ENCODE data around the gene HSF5. TPM values are rescaled to one million over a fixed set of nuclear protein-coding genes. Genes with fewer than 3 reads are reported as not detected.

The HSF5 gene
- total RNA-seq, 2 donors from 2014 or later: 0.09 to 0.22 TPM

GRCh38 chr17:58410714-58411407 is 77.3 kb downstream of the HSF5 start:
- H3K9me3 Mint-ChIP-seq: no peaks in the 10 kb centered on the region
- Histone ChIP-seq H3K27ac (ENCODE audit: low read depth, low read length) (no peak overlapping the region), H3K9me3 (ENCODE audit: control insufficient read depth, low read length) (no peaks in the 10 kb centered on the region), H3K27me3 (ENCODE audit: control insufficient read depth, insufficient read depth, low read length, poor library complexity, severe bottlenecking) (no peaks in the 10 kb centered on the region), H3K9ac (ENCODE audit: extremely low read depth, low read length, poor library complexity, severe bottlenecking) (no peak overlapping the region), H3K4me1 (ENCODE audit: control insufficient read depth, insufficient read depth, low read length) (peaks cover 3% of the 10 kb centered on the region), H3K36me3 (ENCODE audit: control insufficient read depth, insufficient read depth, low read length) (no peaks in the 10 kb centered on the region), H3K4me3 (ENCODE audit: low read length) (no peak overlapping the region)
- no peak for TF ChIP-seq CTCF (conservative IDR thresholded peaks at IDR 0.05)
- no peak for DNase-seq
- H3K27ac Mint-ChIP-seq: no peak overlapping the region
- H3K36me3 Mint-ChIP-seq (ENCODE audit: low read depth): no peaks in the 10 kb centered on the region
- no peaks in the 10 kb centered on the region for H3K27me3 Mint-ChIP-seq (ENCODE audit: insufficient read depth)
- H3K4me3 Mint-ChIP-seq: no peak overlapping the region
- H3K4me1 Mint-ChIP-seq: peaks cover 19% of the 10 kb centered on the region

- peaks cover 3% of the 10 kb centered on the region for H3K4me1 ChIP-seq (ENCODE audit: control insufficient read depth, insufficient read depth, low read length)
- no peak overlapping the region for H3K4me3 ChIP-seq (ENCODE audit: low read length)
- H3K9me3 ChIP-seq (ENCODE audit: control insufficient read depth, low read length): no peaks in the 10 kb centered on the region
- no peaks in the 10 kb centered on the region for H3K27me3 Mint-ChIP-seq (ENCODE audit: insufficient read depth)
- H3K27ac ChIP-seq (ENCODE audit: low read depth, low read length): no peak overlapping the region
- H3K4me1 Mint-ChIP-seq: peaks cover 18% of the 10 kb centered on the region
- H3K9me3 Mint-ChIP-seq: no peaks in the 10 kb centered on the region
- no peak overlapping the region for H3K4me3 Mint-ChIP-seq
- no peak overlapping the region for H3K27ac Mint-ChIP-seq
- no peaks in the 10 kb centered on the region for H3K36me3 ChIP-seq (ENCODE audit: control insufficient read depth, insufficient read depth, low read length)
- no peak overlapping the region for H3K9ac ChIP-seq (ENCODE audit: extremely low read depth, low read length, poor library complexity, severe bottlenecking)
- WGBS, 2 experiments (ENCODE audit: insufficient coverage in 1 of 2, insufficient read length in 1 of 2): 83 to 92% methylated on average over 3 to 5 of the region's 5 CpGs
- no peaks in the 10 kb centered on the region for H3K27me3 ChIP-seq (ENCODE audit: control insufficient read depth, insufficient read depth, low read length, poor library complexity, severe bottlenecking)
- no peaks in the 10 kb centered on the region for H3K36me3 Mint-ChIP-seq (ENCODE audit: low read depth)
- DNase-seq: no peak
- TF ChIP-seq CTCF (conservative IDR thresholded peaks at IDR 0.05): no peak
Observed at GRCh38 chr17:58409432-58409831, 78.8 kb downstream of the HSF5 start.

- no peaks in the 10 kb centered on the region for H3K36me3 ChIP-seq (ENCODE audit: control insufficient read depth, insufficient read depth, low read length)
- 10 to 26% methylated on average over 4 to 6 of the region's 6 CpGs for WGBS, 2 experiments (ENCODE audit: insufficient coverage in 1 of 2, insufficient read length in 1 of 2)
- no peaks in the 10 kb centered on the region for H3K9me3 ChIP-seq (ENCODE audit: control insufficient read depth, low read length)
- peak overlapping the region; percentile 86 for H3K27ac ChIP-seq (ENCODE audit: low read depth, low read length)
- peak overlapping the region; percentile 68 for H3K27ac Mint-ChIP-seq
- peaks cover 36% of the 10 kb centered on the region for H3K4me1 Mint-ChIP-seq
- no peaks in the 10 kb centered on the region for H3K9me3 Mint-ChIP-seq
- no peaks in the 10 kb centered on the region for H3K27me3 ChIP-seq (ENCODE audit: control insufficient read depth, insufficient read depth, low read length, poor library complexity, severe bottlenecking)
- no peak overlapping the region for H3K4me3 Mint-ChIP-seq
- H3K9ac ChIP-seq (ENCODE audit: extremely low read depth, low read length, poor library complexity, severe bottlenecking): no peak overlapping the region
- peak; percentile 75 for DNase-seq
- H3K4me1 ChIP-seq (ENCODE audit: control insufficient read depth, insufficient read depth, low read length): peaks cover 19% of the 10 kb centered on the region
- peaks cover 35% of the 10 kb centered on the region for H3K27me3 Mint-ChIP-seq (ENCODE audit: insufficient read depth)
- no peak overlapping the region for H3K4me3 ChIP-seq (ENCODE audit: low read length)
- H3K36me3 Mint-ChIP-seq (ENCODE audit: low read depth): no peaks in the 10 kb centered on the region
- no peak for TF ChIP-seq CTCF (conservative IDR thresholded peaks at IDR 0.05)
Observed at GRCh38 chr17:58403311-58403710, 84.9 kb downstream of the HSF5 start.
